Stimulated activated CD4-positive, alpha-beta T cell treated with anti-CD3 and anti-CD28 coated beads, Interleukin-12 subunit alpha, Interleukin-12 subunit beta, amount 100 ng/mL, for 48 hours (primary cell): ENCODE measurements around the gene RTEL1.
A peak's percentile ranks its signal among the peaks of the same experiment; 100 is the strongest.

Experiments
- DNase-seq, 3 donors: peaks; one replicate each; pipeline ENCODE4 v3.0.0-alpha.2; 2020; ENCODE audit warnings: low read depth in 2 of 3, low spot score in 1 of 3

Gene RTEL1

GRCh38 chr20:63739130-63740069, 81.3 kb downstream of the RTEL1 start, which contains the start of gene SLC2A4RG:
TSS of gene SLC2A4RG (plus strand) at chr20:63739776. CDS start at chr20:63739913, 137 bp downstream.
- peak in 1 of 3 donors; percentile 64 for DNase-seq

GRCh38 chr20:63740070-63740626, 82.0 kb downstream of the RTEL1 start:
- DNase-seq = peak in 1 of 3 donors; percentile 26

- DNase-seq = no peak
Observed at GRCh38 chr20:63740627-63741353, 82.7 kb downstream of the RTEL1 start.

- no peak for DNase-seq
Observed at GRCh38 chr20:63741354-63741675, 83.2 kb downstream of the RTEL1 start.

GRCh38 chr20:63741676-63742380, 83.7 kb downstream of the RTEL1 start:
- DNase-seq = no peak

- DNase-seq = no peak
Observed at GRCh38 chr20:63742381-63743024, 84.4 kb downstream of the RTEL1 start.

GRCh38 chr20:63743210-63743970, 85.3 kb downstream of the RTEL1 start:
- no peak for DNase-seq

GRCh38 chr20:63744158-63744557, 86.0 kb downstream of the RTEL1 start:
- no peak for DNase-seq

GRCh38 chr20:63744574-63745423, 86.7 kb downstream of the RTEL1 start:
- DNase-seq = no peak

- DNase-seq = no peak
Observed at GRCh38 chr20:63745424-63745805, 87.3 kb downstream of the RTEL1 start.
